DLD1 (cell line): ENCODE results near the gene RPS6KA1.
"Not testable (repeated sequence)": the region's sequence is repeated elsewhere in the genome, so short reads cannot be mapped to it uniquely, and the experiment has no call there.

Experiments used
- in situ Hi-C: cut with HindIII; loops from 2 replicates; pipeline ENCODE4 v1.10.0; 2017; ENCODE audit warnings: low sequenced_read_pairs

RPS6KA1 gene

DNA sequence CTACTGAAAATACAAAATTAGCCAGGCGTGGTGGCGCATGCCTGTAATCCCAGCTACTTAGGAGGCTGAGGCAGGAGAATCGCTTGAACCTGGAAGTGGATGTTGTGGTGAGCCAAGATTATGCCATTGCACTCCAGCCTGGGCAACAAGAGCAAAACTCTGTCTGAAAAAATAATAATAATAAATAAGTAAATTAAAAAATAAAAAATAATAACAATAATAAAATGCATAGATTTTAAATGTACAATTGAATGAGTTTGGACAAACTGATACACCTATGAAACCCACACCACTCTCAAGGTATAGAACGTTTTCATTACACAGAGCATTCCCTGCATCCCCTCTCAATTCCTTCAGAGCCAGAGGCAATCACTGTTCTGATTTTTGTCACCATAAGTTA is 55.0 kb downstream of the RPS6KA1 start:
- in situ Hi-C loops, result not testable (repeated sequence)

DNA sequence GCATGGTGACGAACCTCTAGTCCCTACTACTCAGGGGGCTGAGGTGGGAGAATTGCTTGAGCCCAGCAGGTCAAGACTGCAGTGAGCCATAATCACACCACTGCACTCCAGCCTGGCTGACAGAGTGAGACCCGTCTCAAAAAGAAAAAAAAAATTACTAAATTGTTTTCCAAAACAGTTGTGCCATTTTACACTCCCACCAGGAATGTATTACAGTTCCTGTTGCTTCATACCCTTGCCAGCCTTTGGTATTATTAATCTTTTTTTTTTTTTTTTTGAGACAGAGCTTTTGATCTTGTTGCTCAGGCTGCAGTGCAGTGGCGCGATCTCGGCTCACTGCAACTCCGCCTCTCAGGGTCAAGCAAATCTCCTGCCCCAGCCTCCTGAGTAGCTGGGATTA is 55.9 kb downstream of the RPS6KA1 start:
- in situ Hi-C loops, result no loop called here

DNA sequence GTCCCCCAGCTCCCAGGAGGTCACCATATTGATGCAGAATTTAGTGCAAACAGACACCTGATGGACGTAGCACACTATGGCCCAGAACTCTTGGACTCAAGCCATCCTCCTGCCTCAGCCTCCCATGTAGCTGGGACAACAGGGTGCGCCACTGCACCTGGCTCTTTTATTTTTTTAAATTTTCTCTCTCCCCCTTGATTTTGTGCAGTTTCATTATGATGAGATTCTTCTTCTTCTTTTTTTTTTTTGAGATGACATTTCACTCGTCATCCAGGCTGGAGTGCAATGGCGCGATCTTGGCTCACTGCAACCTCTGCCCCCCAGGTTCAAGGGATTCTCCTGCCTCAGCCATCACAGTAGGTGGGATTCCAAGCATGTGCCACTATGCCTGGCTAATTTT is 63.8 kb downstream of the RPS6KA1 start:
- in situ Hi-C loops, result loop anchor here (5.0 to 10.0 kb wide), 2 partner anchors 59 to 194 kb away; partner anchors contain the start of gene PIGV

DNA sequence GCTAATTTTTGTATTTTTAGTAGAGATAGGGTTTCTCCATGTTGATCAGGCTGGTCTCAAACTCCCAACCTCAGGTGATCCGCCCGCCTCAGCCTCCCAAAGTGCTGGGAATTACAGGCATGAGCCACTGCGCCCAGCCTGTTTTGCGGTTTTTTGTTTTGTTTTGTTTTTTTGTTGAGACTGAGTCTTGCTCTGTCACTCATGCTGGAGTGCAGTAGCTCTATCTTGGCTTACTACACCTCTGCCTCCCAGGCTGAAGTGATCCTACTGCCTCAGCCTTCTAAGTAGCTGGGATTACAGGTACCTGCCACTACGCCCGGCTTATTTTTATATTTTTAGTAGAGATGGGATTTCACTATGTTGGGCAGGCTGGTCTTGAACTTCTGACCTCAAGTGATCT is 65.0 kb downstream of the RPS6KA1 start:
- in situ Hi-C loops, result loop anchor here (5.0 to 10.0 kb wide), 2 partner anchors 60 to 193 kb away; partner anchors contain the start of gene PIGV

DNA sequence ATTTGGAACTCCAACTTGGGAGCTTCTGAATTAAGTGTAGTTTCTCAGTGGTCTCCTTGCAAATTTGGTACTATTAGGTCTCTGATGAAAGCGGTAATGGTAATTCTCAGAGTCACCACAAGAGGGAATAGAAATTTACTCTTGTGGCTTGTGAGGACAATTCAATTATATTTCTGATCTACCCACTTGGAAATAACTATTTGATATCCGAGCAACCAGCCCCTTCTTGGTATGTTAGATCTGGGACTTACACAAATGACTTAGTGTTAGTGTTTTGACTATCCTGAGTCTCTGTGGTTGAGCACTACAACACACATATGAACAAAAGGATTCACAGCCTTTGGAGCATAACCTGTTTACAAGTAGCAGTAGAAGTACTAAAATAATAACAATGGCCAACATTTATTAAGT is 68.1 kb downstream of the RPS6KA1 start:
- in situ Hi-C loops, result loop anchor here (10.0 kb wide), 1 partner anchor 63 kb away; no protein-coding TSS in a partner anchor

DNA sequence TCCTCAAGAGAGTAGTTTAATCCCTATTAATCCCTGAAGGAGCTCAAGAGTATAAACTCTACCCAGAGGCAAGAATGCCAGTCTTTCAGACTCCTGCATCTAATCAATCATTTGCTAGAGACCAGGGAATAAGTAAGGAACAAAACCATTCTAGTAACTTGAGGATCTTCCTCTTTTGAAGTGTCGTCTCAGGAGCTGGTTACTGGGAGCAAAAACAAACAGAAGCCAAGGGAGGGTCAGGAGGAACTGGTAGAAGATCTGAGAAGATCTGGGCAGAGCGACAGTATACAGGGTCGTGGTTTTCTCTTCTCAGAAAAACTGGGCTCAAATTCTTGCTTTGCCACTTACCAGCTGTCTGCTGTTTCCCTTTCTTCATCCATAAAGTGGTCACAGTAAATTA is 69.3 kb downstream of the RPS6KA1 start:
- in situ Hi-C loops, result loop anchor here (10.0 kb wide), 1 partner anchor 64 kb away; no protein-coding TSS in a partner anchor

DNA sequence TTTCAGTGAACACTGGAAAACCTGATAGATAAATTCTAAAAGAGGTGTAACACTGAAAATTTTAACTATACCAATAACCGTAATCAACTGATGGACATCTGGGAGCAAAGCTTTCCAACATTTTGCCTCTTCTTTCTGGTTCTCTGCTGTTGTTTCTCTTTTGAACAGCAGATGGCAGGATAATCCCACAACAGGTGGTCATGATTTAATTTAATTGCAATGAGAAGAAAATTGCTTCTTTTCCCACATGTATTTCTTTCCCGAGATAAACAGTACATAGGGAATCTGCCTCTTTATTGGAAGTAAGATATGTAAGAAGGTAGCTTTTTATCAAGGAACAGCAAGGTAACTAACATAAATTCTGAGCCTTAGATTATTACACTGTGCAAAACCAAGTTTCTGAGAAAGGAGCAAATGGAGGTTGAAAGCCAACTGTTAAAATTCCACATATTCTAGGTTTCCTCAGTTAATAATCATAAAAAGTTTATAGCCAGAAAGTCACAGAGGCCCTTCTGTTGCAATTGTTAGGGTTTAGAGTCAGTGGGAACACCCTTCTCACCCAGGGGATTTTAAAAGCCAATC is 72.9 kb downstream of the RPS6KA1 start:
- in situ Hi-C loops, result no loop called here

DNA sequence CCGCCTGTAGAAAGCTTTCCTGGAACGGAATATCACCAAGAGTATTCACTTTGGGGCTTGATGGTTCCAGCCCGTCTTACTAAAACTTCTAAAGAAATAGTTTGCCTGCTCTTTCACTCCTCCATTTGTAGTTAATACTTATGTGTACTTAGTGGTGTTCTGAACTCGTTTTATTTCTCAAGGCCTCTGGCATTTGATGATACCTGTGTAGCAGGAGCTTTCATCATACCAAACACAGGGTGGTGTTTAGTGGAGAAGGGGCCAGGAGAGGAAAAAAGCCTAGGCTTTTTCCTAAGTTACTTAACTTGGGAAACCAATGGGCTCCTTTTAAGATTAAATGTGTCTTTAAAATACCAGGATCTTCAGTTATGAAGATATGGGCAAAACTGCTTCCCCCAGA is 74.3 kb downstream of the RPS6KA1 start:
- in situ Hi-C loops, result no loop called here

DNA sequence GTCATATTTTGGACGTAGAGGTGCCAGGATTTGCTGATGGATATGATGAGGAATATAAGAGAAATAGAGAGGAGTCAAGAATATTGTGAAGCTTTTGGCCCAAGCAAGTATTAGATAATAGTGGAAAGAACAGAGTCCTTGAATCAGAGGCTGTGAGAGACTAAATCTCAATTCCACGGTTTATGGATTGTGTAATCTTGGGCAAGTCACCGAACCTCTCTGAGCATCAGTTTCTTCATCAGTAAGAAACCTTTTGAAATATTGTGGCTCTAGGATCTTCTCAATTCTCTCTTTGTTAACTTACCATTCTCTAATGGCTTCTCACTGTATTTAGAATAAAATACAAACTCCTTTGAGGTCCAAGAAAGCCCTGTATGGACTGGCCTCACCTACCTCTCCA is 77.6 kb downstream of the RPS6KA1 start:
- in situ Hi-C loops, result no loop called here

DNA sequence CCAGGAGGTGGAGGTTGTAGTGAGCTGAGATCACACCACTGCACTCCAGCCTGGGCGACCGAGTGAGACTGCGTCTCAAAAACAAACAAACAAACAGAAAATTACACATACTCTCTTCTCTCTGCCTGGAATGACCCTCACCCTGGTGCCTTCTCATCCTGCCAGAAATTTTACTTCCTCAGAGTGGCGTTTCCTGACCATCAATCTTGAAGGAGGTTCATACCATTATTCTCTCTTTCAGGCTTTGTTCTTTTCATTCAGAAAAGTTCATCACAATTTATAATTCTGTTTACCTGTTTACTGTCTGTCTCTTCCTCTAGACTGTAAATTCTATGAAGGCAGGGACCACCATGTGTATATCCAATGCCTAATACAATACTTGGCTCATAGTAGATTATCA is 79.3 kb downstream of the RPS6KA1 start:
- in situ Hi-C loops, result no loop called here

GRCh38 chr1:26610781-26611180 is 81.2 kb downstream of the RPS6KA1 start:
- in situ Hi-C loops, result no loop called here

DNA sequence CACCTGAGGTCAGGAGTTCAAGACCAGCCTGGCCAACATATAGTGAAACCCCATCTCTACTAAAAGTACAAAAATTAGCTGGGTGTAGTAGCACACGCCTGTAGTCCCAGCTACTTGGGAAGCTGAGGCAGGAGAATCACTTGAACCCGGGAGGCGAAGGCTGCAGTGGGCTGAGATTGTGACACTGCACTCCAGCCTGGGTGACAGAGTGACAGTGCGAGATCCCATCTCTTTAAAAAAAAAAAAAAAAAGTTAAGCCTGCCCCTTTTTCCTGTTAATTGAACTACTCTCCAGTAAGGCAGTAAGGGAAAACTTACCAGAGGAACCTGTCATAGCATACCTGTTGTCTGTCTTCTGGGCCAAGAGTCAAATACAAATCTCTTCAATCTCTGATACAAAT is 83.1 kb downstream of the RPS6KA1 start:
- in situ Hi-C loops, result not testable (repeated sequence)

DNA sequence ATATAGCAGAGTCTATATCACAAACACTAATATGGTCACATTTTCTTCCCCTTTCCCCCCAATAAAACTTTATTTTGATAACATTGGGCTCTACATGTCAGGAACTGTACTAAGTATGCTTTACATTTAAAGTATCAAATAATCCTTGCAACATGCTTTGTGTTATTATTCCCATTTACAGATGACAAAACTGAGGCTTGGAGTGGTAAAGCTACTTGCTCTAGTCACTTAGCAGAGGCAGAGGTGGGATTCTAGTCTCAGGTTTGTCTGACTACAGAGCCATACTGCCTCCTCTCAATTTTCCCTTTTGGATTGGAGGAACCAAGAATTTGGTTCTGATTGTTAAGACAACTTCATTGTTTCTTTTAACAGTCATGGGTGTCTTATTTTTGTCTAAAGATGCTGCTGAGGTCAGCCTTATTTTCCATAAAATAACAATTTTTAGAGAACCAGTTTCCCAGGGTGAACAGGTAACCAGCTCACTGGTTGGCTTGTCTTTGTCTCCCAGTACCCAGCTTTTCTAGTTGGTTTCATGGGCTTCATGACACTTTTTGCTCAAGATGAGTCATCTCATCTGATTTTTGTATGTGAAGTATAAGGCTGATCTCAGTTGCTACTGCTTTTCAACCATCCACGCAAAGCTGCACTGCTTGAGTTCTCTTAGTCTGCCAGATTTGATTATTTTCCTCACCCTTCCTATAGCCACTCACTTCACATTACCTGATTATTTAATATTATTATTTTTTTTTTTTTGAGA is 85.3 kb downstream of the RPS6KA1 start:
- in situ Hi-C loops, result no loop called here

- in situ Hi-C loops, result no loop called here
These were observed 87.3 kb downstream of the RPS6KA1 start for GRCh38 chr1:26616881-26617280.

GRCh38 chr1:26618561-26618960 is 89.0 kb downstream of the RPS6KA1 start:
- in situ Hi-C loops, result no loop called here
